Esophagus (tissue), 2 donors: ENCODE data around the gene HOXB13. TPM values are rescaled to one million over a fixed set of nuclear protein-coding genes. Genes with fewer than 3 reads are reported as not detected.

ENCODE experiments used
- H3K27ac ChIP-seq, 2 donors: one replicate each; pipeline ENCODE4 v1.5.1; 2013; ENCODE audit warnings: low read depth in 2 of 2, mild to moderate bottlenecking in 2 of 2, inconsistent platforms in 1 of 2, low read length in 1 of 2, moderate library complexity in 1 of 2
- H3K27me3 ChIP-seq, 2 donors: one replicate each; pipeline ENCODE4 v1.6.1; 2013; ENCODE audit warnings: low read length in 2 of 2, control low read depth in 1 of 2, mild to moderate bottlenecking in 1 of 2; ENCODE audit not compliant: insufficient read depth in 2 of 2, control insufficient read depth in 1 of 2
- H3K36me3 ChIP-seq, 2 donors: one replicate each; pipeline ENCODE4 v1.6.1; 2013; ENCODE audit warnings: low read length in 1 of 2; ENCODE audit not compliant: control insufficient read depth in 2 of 2, insufficient read depth in 2 of 2
- H3K4me1 ChIP-seq, 2 donors: one replicate each; pipeline ENCODE4 v1.6.1; 2013; ENCODE audit warnings: low read length in 1 of 2; ENCODE audit not compliant: control insufficient read depth in 2 of 2, insufficient read depth in 2 of 2
- H3K4me3 ChIP-seq, 2 donors: one replicate each; pipeline ENCODE4 v1.5.1; 2013; ENCODE audit warnings: low read length in 2 of 2, mild to moderate bottlenecking in 2 of 2, low read depth in 1 of 2, moderate library complexity in 1 of 2
- H3K9me3 ChIP-seq, 2 donors: one replicate each; pipeline ENCODE4 v1.6.1; 2013; ENCODE audit warnings: mild to moderate bottlenecking in 2 of 2, low read depth in 1 of 2, low read length in 1 of 2, moderate library complexity in 1 of 2; ENCODE audit not compliant: control insufficient read depth in 2 of 2, insufficient read depth in 1 of 2
- WGBS, 2 donors: extraction: QIAGEN DNeasy Blood & Tissue Kit; methylation state at CpG; one replicate each; pipeline ENCODE4 v1.1.7; 2013; 5-methylcytosine and 5-hydroxymethylcytosine counted together
- polyA plus RNA-seq, 2 donors: library from polyadenylated mRNA; stranded (reverse); fragments of 200-250 nt; gene quantifications; one replicate each; pipeline ENCODE4 v1.2.3, GENCODE V29; 2013
- donor health status: healthy with polysubstance abuse.
- donor health status: Bipolar disorder and iron deficiency.

The HOXB13 gene
- polyA plus RNA-seq, 2 donors = 0.01 to 0.04 TPM

DNA sequence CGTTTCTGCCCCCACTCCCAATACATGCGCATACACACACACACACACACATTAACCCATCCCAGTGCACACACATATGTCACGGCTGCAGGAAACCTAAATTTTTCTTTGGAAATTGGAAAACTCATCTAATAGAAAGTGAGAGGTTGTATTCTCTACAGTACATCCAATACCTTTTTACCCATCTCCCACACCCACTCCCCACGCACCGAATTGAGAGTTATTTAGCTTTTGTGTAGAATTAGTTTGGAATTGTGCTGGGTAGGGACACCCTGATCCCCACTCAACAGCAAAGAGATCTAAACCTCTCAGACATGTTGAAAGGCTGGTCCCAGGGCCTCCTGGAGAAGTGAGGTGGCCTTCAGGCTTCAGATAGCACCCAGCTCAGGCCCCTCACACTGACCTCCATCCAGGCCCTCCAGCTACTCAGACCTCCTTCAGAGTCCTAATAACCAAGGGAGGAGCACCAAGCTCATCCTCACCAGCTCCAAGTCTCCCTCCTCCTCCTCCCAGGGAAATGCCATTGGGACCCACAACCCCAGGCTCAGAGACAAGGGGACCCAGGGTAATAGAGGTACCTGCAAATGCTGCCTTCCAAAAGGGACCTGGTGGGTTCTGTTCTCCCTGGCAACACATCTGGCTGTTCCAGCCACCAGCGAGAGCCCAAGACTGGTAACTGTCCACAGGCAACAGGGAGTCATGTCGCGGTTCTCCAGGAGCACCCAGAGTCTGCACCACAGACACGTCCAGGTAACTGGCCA is 955 bp downstream of the HOXB13 start:
- H3K36me3 ChIP-seq = no peaks in the 10 kb centered on the region
- peaks cover 0 to 6% of the 10 kb centered on the region in 2 donors for H3K9me3 ChIP-seq
- H3K4me1 ChIP-seq = peaks cover 0 to 10% of the 10 kb centered on the region in 2 donors
- H3K27ac ChIP-seq = no peak overlapping the region
- H3K27me3 ChIP-seq = peaks cover 11 to 58% of the 10 kb centered on the region in 2 donors
- H3K4me3 ChIP-seq = no peak overlapping the region
- 32 to 40% methylated on average over 9 of the region's 9 CpGs for WGBS, 2 donors

DNA sequence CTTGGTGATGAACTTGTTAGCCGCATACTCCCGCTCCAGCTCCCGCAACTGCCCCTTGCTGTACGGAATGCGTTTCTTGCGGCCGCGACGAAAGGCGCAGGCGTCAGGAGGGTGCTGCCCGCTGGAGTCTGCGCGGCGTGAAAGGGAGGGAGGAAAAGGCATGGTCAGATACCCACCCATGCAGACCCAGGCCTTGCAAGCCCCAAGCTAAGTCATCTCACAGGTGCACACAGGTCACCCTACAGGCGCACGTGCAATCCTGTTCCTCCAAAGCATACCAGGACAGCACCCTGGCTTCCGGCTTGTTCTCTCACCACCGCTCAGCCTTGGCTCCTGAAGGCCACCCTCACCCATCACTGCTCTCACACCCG is 1.6 kb downstream of the HOXB13 start:
- no peaks in the 10 kb centered on the region for H3K36me3 ChIP-seq
- no peak overlapping the region for H3K4me3 ChIP-seq
- H3K9me3 ChIP-seq = peaks cover 0 to 10% of the 10 kb centered on the region in 2 donors
- H3K4me1 ChIP-seq = peaks cover 0 to 10% of the 10 kb centered on the region in 2 donors
- H3K27me3 ChIP-seq = peaks cover 13 to 64% of the 10 kb centered on the region in 2 donors
- 12 to 16% methylated on average over 20 of the region's 20 CpGs for WGBS, 2 donors
- no peak overlapping the region for H3K27ac ChIP-seq

- Histone ChIP-seq H3K27me3 (peaks cover 13 to 68% of the 10 kb centered on the region in 2 donors), H3K4me1 (peaks cover 0 to 10% of the 10 kb centered on the region in 2 donors), H3K4me3 (no peak overlapping the region)
Observed at GRCh38 chr17:48726114-48726915, 2.2 kb downstream of the HOXB13 start.

GRCh38 chr17:48725288-48726064 is 3.1 kb downstream of the HOXB13 start:
- Histone ChIP-seq H3K4me3 (no peak overlapping the region), H3K4me1 (peaks cover 0 to 10% of the 10 kb centered on the region in 2 donors), H3K27me3 (peaks cover 13 to 75% of the 10 kb centered on the region in 2 donors), H3K27ac (no peak overlapping the region), H3K9me3 (peaks cover 0 to 10% of the 10 kb centered on the region in 2 donors), H3K36me3 (no peaks in the 10 kb centered on the region)
- 6 to 7% methylated on average over 38 of the region's 38 CpGs for WGBS, 2 donors

More at GRCh38 chr17:48726114-48726915, 2.2 kb downstream of the HOXB13 start:
- Histone ChIP-seq H3K9me3 (peaks cover 0 to 10% of the 10 kb centered on the region in 2 donors), H3K27ac (no peak overlapping the region), H3K36me3 (no peaks in the 10 kb centered on the region)
- 13 to 14% methylated on average over 20 of the region's 20 CpGs for WGBS, 2 donors

GRCh38 chr17:48725004-48725287 is 3.6 kb downstream of the HOXB13 start:
- no peaks in the 10 kb centered on the region for H3K36me3 ChIP-seq
- peaks cover 0 to 10% of the 10 kb centered on the region in 2 donors for H3K4me1 ChIP-seq
- WGBS, 2 donors = 2 to 4% methylated on average over 16 of the region's 16 CpGs
- no peak overlapping the region for H3K4me3 ChIP-seq
- peaks cover 16 to 81% of the 10 kb centered on the region in 2 donors for H3K27me3 ChIP-seq
- peaks cover 0 to 10% of the 10 kb centered on the region in 2 donors for H3K9me3 ChIP-seq
- no peak overlapping the region for H3K27ac ChIP-seq

GRCh38 chr17:48724251-48725003 is 4.1 kb downstream of the HOXB13 start:
- H3K27me3 ChIP-seq = peaks cover 18 to 84% of the 10 kb centered on the region in 2 donors
- H3K27ac ChIP-seq = no peak overlapping the region
- H3K36me3 ChIP-seq = no peaks in the 10 kb centered on the region
- no peak overlapping the region for H3K4me3 ChIP-seq
- H3K4me1 ChIP-seq = peaks cover 0 to 10% of the 10 kb centered on the region in 2 donors
- peaks cover 0 to 13% of the 10 kb centered on the region in 2 donors for H3K9me3 ChIP-seq
- 9 to 11% methylated on average over 32 of the region's 32 CpGs for WGBS, 2 donors

- Histone ChIP-seq H3K4me1 (peaks cover 0 to 10% of the 10 kb centered on the region in 2 donors), H3K4me3 (no peak overlapping the region), H3K27ac (no peak overlapping the region), H3K27me3 (peaks cover 18 to 85% of the 10 kb centered on the region in 2 donors), H3K9me3 (peaks cover 0 to 19% of the 10 kb centered on the region in 2 donors), H3K36me3 (no peaks in the 10 kb centered on the region)
- 13% methylated on average over 42 of the region's 42 CpGs for WGBS, 2 donors
Observed at GRCh38 chr17:48723423-48724250, 4.9 kb downstream of the HOXB13 start.

DNA sequence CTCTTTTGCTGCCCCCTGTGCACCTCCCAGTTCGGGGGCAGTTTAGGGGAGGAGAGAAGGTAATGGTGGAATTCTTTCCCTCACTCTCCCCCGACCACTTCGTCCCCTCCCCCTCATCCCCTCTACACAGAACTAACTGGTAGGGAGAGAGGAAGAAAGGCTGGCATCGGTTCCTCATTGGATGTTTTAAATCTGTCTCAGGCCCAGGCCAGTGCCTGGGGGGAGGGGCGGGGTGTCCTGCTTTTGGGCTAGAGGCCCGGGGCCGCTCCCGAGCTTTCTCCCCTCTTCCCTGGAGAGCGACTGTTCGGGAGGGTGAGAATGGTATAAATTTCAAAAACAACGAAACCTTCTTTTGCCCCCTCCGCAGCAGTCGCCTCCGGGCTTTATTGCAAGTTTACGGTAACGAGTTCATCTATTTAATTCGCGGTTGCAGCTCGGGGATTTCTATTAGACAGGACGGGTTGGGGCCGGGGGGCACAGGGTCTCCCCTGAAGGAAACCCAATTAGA is 5.6 kb downstream of the HOXB13 start, which contains the start of gene PRAC2:
TSS of gene PRAC2 (plus strand) at position 271 of the 508 bp plus-strand sequence. CDS start 1,226 bp downstream, outside the sequence.
- Histone ChIP-seq H3K36me3 (no peaks in the 10 kb centered on the region), H3K4me1 (peaks cover 0 to 10% of the 10 kb centered on the region in 2 donors), H3K4me3 (no peak within 1 kb of the TSS), H3K9me3 (peaks cover 0 to 18% of the 10 kb centered on the region in 2 donors), H3K27me3 (peaks cover 18 to 85% of the 10 kb centered on the region in 2 donors), H3K27ac (no peak within 1 kb of the TSS)
- WGBS, 2 donors = 5% methylated on average over 20 to 21 of the region's 21 CpGs
